Measurements from ENCODE around the gene WARS2. TPM values are rescaled to one million over a fixed set of nuclear protein-coding genes. Genes with fewer than 3 reads are reported as not detected.

WARS2 gene
- 10 to 100 TPM in 2 of 4 donors, 1 to 10 TPM in 2; 4.6 to 18.6 (median 10.3) TPM for total RNA-seq

GRCh38 chr1:119140177-119141019 lies at the start of gene WARS2:
Gene WARS2 (minus strand): TSS chr1:119140653. CDS start chr1:119140644, 9 bp downstream.
- in situ Hi-C loops (cut with MboI; ENCODE audit: low pct_ligation_motif_present in 1 of 4, low pct_unique_long_range_greater_than_20kb in 1 of 4, low sequenced_read_pairs in 3 of 4) (no loop called here), intact Hi-C loops (cut with DNase I; ENCODE audit: low total_unique reads) (loop anchor here (10.0 kb wide), 1 partner anchor 46 kb away; no protein-coding TSS in a partner anchor)
- no peaks in the 10 kb centered on the region for H3K9me3 ChIP-seq
- DNase-seq: peak; percentile 96
- H3K4me1 ChIP-seq: peaks cover 0 to 37% (median 13%) of the 10 kb centered on the region in 4 donors
- no peaks in the 10 kb centered on the region for H3K27me3 ChIP-seq
- WGBS, 2 donors (ENCODE audit: low coverage in 1 of 2): 0% methylated on average over 1 to 50 of the region's 50 CpGs
- H3K4me3 ChIP-seq: peak within 1 kb of the TSS; percentile 23 to 70 (median 54)
- TF ChIP-seq POLR2A (IDR thresholded peaks at IDR 0.05) (peak; percentile 86), POLR2AphosphoS5 (IDR thresholded peaks at IDR 0.05) (peak; percentile 79 to 93 (median 81)), CTCF (IDR thresholded peaks at IDR 0.05) (no peak)
- no peaks in the 10 kb centered on the region for H3K36me3 ChIP-seq
- peak within 1 kb of the TSS; percentile 93 to 98 (median 96) for H3K27ac ChIP-seq

- no peaks in the 10 kb centered on the region for H3K9me3 ChIP-seq
- H3K4me1 ChIP-seq: no peaks in the 10 kb centered on the region
- no peak overlapping the region for H3K27ac ChIP-seq
- H3K36me3 ChIP-seq: no peaks in the 10 kb centered on the region
- no peak for DNase-seq
- H3K27me3 ChIP-seq: no peaks in the 10 kb centered on the region
- intact Hi-C loops (cut with DNase I; ENCODE audit: low total_unique reads): no loop called here
- in situ Hi-C loops (cut with MboI; ENCODE audit: low pct_ligation_motif_present in 1 of 4, low pct_unique_long_range_greater_than_20kb in 1 of 4, low sequenced_read_pairs in 3 of 4): no loop called here
- 46 to 69% methylated on average over 2 to 3 of the region's 3 CpGs for WGBS, 2 donors (ENCODE audit: low coverage in 1 of 2)
- H3K4me3 ChIP-seq: no peak overlapping the region
- TF ChIP-seq POLR2A (IDR thresholded peaks at IDR 0.05): no peak
- no peak for TF ChIP-seq EP300 (IDR thresholded peaks at IDR 0.05; ENCODE audit: low read depth)
- TF ChIP-seq POLR2AphosphoS5 (IDR thresholded peaks at IDR 0.05): no peak
- TF ChIP-seq CTCF (IDR thresholded peaks at IDR 0.05): no peak
These were observed 48.5 kb upstream of the WARS2 start for GRCh38 chr1:119188926-119189325.

- H3K27me3 ChIP-seq: no peaks in the 10 kb centered on the region
- DNase-seq: no peak
- intact Hi-C loops (cut with DNase I; ENCODE audit: low total_unique reads): no loop called here
- TF ChIP-seq CTCF (IDR thresholded peaks at IDR 0.05) (no peak), POLR2AphosphoS5 (IDR thresholded peaks at IDR 0.05) (no peak), EP300 (IDR thresholded peaks at IDR 0.05; ENCODE audit: low read depth) (no peak), POLR2A (IDR thresholded peaks at IDR 0.05) (no peak)
- H3K27ac ChIP-seq: no peak overlapping the region
- in situ Hi-C loops (cut with MboI; ENCODE audit: low pct_ligation_motif_present in 1 of 4, low pct_unique_long_range_greater_than_20kb in 1 of 4, low sequenced_read_pairs in 3 of 4): no loop called here
- H3K4me3 ChIP-seq: no peak overlapping the region
- 77 to 79% methylated on average over 1 to 2 of the region's 2 CpGs for WGBS, 2 donors (ENCODE audit: low coverage in 1 of 2)
- no peaks in the 10 kb centered on the region for H3K4me1 ChIP-seq
- no peaks in the 10 kb centered on the region for H3K9me3 ChIP-seq
- no peaks in the 10 kb centered on the region for H3K36me3 ChIP-seq
These were observed 47.0 kb upstream of the WARS2 start for GRCh38 chr1:119187416-119187815.

- H3K4me1 ChIP-seq: no peaks in the 10 kb centered on the region
- no peaks in the 10 kb centered on the region for H3K36me3 ChIP-seq
- intact Hi-C loops (cut with DNase I; ENCODE audit: low total_unique reads): no loop called here
- no peak overlapping the region for H3K27ac ChIP-seq
- H3K4me3 ChIP-seq: no peak overlapping the region
- no peak for DNase-seq
- no peaks in the 10 kb centered on the region for H3K27me3 ChIP-seq
- 94 to 100% methylated on average over 2 of the region's 2 CpGs for WGBS, 2 donors (ENCODE audit: low coverage in 1 of 2)
- H3K9me3 ChIP-seq: no peaks in the 10 kb centered on the region
- no peak for TF ChIP-seq EP300 (IDR thresholded peaks at IDR 0.05; ENCODE audit: low read depth)
- no peak for TF ChIP-seq POLR2A (IDR thresholded peaks at IDR 0.05)
- TF ChIP-seq POLR2AphosphoS5 (IDR thresholded peaks at IDR 0.05): no peak
- no peak for TF ChIP-seq CTCF (IDR thresholded peaks at IDR 0.05)
- in situ Hi-C loops (cut with MboI; ENCODE audit: low pct_ligation_motif_present in 1 of 4, low pct_unique_long_range_greater_than_20kb in 1 of 4, low sequenced_read_pairs in 3 of 4): no loop called here
These were observed 46.0 kb upstream of the WARS2 start for GRCh38 chr1:119186471-119186870.
